Loucy (cell line): ENCODE results near the gene ARF1.

ENCODE experiments used
- H2AFZ ChIP-seq: fragments of 200-600 bp; sonication (generic); 2 replicates; pipeline ENCODE4 v1.6.0; 2016; ENCODE audit warnings: antibody characterized with exemption, mild to moderate bottlenecking, low read length, moderate library complexity
- H3F3A ChIP-seq: fragments of 200-600 bp; 2 replicates; pipeline ENCODE4 v1.6.0; 2016; ENCODE audit warnings: antibody characterized with exemption, low read depth, mild to moderate bottlenecking
- H3K27me3 ChIP-seq: fragments of 200-600 bp; sonication (generic); 2 replicates; pipeline ENCODE4 v1.6.1; 2014; ENCODE audit warnings: low read length, mild to moderate bottlenecking; ENCODE audit not compliant: insufficient read depth, poor library complexity, severe bottlenecking
- H3K36me3 ChIP-seq: fragments of 200-600 bp; sonication (generic); 2 replicates; pipeline ENCODE4 v1.6.1; 2016; ENCODE audit warnings: low read length; ENCODE audit not compliant: insufficient read depth
- H3K4me1 ChIP-seq: fragments of 200-600 bp; sonication (generic); 2 replicates; pipeline ENCODE4 v1.5.1; 2014; ENCODE audit warnings: low read length, mild to moderate bottlenecking; ENCODE audit not compliant: insufficient read depth, poor library complexity, severe bottlenecking
- H3K4me2 ChIP-seq: fragments of 200-600 bp; sonication (generic); 2 replicates; pipeline ENCODE4 v1.6.0; 2014; ENCODE audit warnings: antibody characterized with exemption, low read length, low read depth, mild to moderate bottlenecking; ENCODE audit not compliant: poor library complexity, severe bottlenecking
- H3K4me3 ChIP-seq: fragments of 200-600 bp; sonication (generic); 2 replicates; pipeline ENCODE4 v1.5.1; 2014; ENCODE audit warnings: low read length, mild to moderate bottlenecking, mixed read lengths; ENCODE audit not compliant: poor library complexity, severe bottlenecking
- H3K79me2 ChIP-seq: fragments of 200-600 bp; sonication (generic); 2 replicates; pipeline ENCODE4 v1.6.1; 2014; ENCODE audit warnings: low read length; ENCODE audit not compliant: insufficient read depth
- H3K9ac ChIP-seq: fragments of 200-600 bp; sonication (generic); 2 replicates; pipeline ENCODE4 v1.6.0; 2014; ENCODE audit warnings: mild to moderate bottlenecking, low read depth, low read length, moderate library complexity; ENCODE audit not compliant: poor library complexity, severe bottlenecking
- H3K9me2 ChIP-seq: fragments of 200-600 bp; sonication (generic); replicated peaks from 2 replicates; pipeline ENCODE4 v1.6.1; 2016; ENCODE audit warnings: low read depth, low read length, mixed read lengths
- H3K9me3 ChIP-seq: fragments of 200-600 bp; sonication (generic); 2 replicates; pipeline ENCODE4 v1.6.1; 2014; ENCODE audit warnings: mild to moderate bottlenecking, antibody characterized with exemption, low read length, low read depth; ENCODE audit not compliant: insufficient read depth
- H4K20me1 ChIP-seq: fragments of 200-600 bp; sonication (generic); 2 replicates; pipeline ENCODE4 v1.6.0; 2014; ENCODE audit warnings: antibody characterized with exemption, low read length, mild to moderate bottlenecking; ENCODE audit not compliant: insufficient read depth, poor library complexity, severe bottlenecking
- CTCF ChIP-seq: fragments of 200-600 bp; sonication (generic); conservative IDR thresholded peaks from 2 replicates; pipeline ENCODE4 v1.5.1; 2014; ENCODE audit warnings: mild to moderate bottlenecking, antibody characterized with exemption, low read length
- EZH2phosphoT487 ChIP-seq: fragments of 200-600 bp; IDR thresholded peaks from 2 replicates; pipeline ENCODE4 v1.6.1; 2018; ENCODE audit warnings: antibody characterized with exemption, mild to moderate bottlenecking, moderate library complexity, borderline replicate concordance

The ARF1 gene

GRCh38 chr1:228073857-228074545 lies 8.5 kb upstream of the ARF1 start:
- H3K9ac ChIP-seq, result no peak overlapping the region
- TF ChIP-seq EZH2phosphoT487, result no peak
- TF ChIP-seq CTCF, result no peak
- no peaks in the 10 kb centered on the region for H3F3A ChIP-seq
- no peaks in the 10 kb centered on the region for H3K79me2 ChIP-seq
- H3K4me2 ChIP-seq, result no peak overlapping the region
- H3K27me3 ChIP-seq, result no peaks in the 10 kb centered on the region
- H3K4me3 ChIP-seq, result no peak overlapping the region
- no peaks in the 10 kb centered on the region for H3K9me3 ChIP-seq
- no peaks in the 10 kb centered on the region for H3K36me3 ChIP-seq
- H4K20me1 ChIP-seq, result no peaks in the 10 kb centered on the region
- H3K9me2 ChIP-seq, result no peaks in the 10 kb centered on the region
- H3K4me1 ChIP-seq, result peaks cover 5% of the 10 kb centered on the region
- H2AFZ ChIP-seq, result no peak overlapping the region

- TF ChIP-seq EZH2phosphoT487 (no peak), CTCF (no peak)
- peaks cover 6% of the 10 kb centered on the region for H3K4me1 ChIP-seq
- no peak overlapping the region for H3K4me2 ChIP-seq
- H3K9ac ChIP-seq, result no peak overlapping the region
- no peaks in the 10 kb centered on the region for H4K20me1 ChIP-seq
- no peaks in the 10 kb centered on the region for H3K9me2 ChIP-seq
- H3K36me3 ChIP-seq, result no peaks in the 10 kb centered on the region
- H3K4me3 ChIP-seq, result no peak overlapping the region
- H3K79me2 ChIP-seq, result peaks cover 9% of the 10 kb centered on the region; the same call in 1 of the 2 replicates
- H3F3A ChIP-seq, result no peaks in the 10 kb centered on the region
- no peaks in the 10 kb centered on the region for H3K9me3 ChIP-seq
- no peaks in the 10 kb centered on the region for H3K27me3 ChIP-seq
- H2AFZ ChIP-seq, result no peak overlapping the region
Measured at GRCh38 chr1:228074954-228075730, 7.4 kb upstream of the ARF1 start.

GRCh38 chr1:228075801-228076271 lies 6.7 kb upstream of the ARF1 start:
- Histone ChIP-seq H2AFZ (no peak overlapping the region), H3K9me3 (no peaks in the 10 kb centered on the region), H3K36me3 (no peaks in the 10 kb centered on the region), H3K79me2 (peaks cover 11% of the 10 kb centered on the region; the same call in 1 of the 2 replicates), H3K4me1 (peaks cover 6% of the 10 kb centered on the region), H3K27me3 (no peaks in the 10 kb centered on the region), H3K9me2 (no peaks in the 10 kb centered on the region), H3K4me2 (no peak overlapping the region), H4K20me1 (no peaks in the 10 kb centered on the region), H3K4me3 (no peak overlapping the region), H3K9ac (no peak overlapping the region), H3F3A (no peaks in the 10 kb centered on the region)
- no peak for TF ChIP-seq CTCF
- TF ChIP-seq EZH2phosphoT487, result no peak
